Right ventricle myocardium superior (tissue), 1 donor: ENCODE data around the gene KAT5. TPM values are rescaled to one million over a fixed set of nuclear protein-coding genes. Genes with fewer than 3 reads are reported as not detected.
A peak's percentile ranks its signal among the peaks of the same experiment; 100 is the strongest.
"Not testable (repeated sequence)": the region's sequence is repeated elsewhere in the genome, so short reads cannot be mapped to it uniquely, and the experiment has no call there.

Source experiments
- ATAC-seq: fragments of 200-7000 bp; cut with Tn5 transposase; one replicate; pipeline ENCODE4 v1.9.1; 2020; ENCODE audit warnings: mild to moderate bottlenecking; ENCODE audit not compliant: poor library complexity
- DNase-seq: peaks from one replicate; pipeline ENCODE4 v3.0.0-alpha.2; 2020
- intact Hi-C: fragments of 100-400 bp; cut with DNase I; formaldehyde crosslinking; loops from one replicate; pipeline ENCODE4 v1.11.2; 2022
- long read RNA-seq: library from polyadenylated mRNA; unstranded; transcript quantifications from one replicate; pipeline ENCODE4 v2.0.0, GENCODE V29; 2021
- total RNA-seq: library from RNA; stranded (reverse); fragmentation: NEBNext Ultra II Directional; extraction: Animal tissue kit (Norgen Biotek cat#: 25700); gene quantifications from one replicate; pipeline ENCODE4 v1.2.1, GENCODE V29; 2021
- donor health status: DM: no; HTN: yes; CAD: no; lungs with severe emphysema.

The KAT5 gene
- total RNA-seq, result 40.8 TPM
- long read RNA-seq, transcript KAT5-201 (13 exons, 2,296 nt), result minor isoform, 6 of 83 reads
- long read RNA-seq, transcript KAT5-202 (13 exons, 2,059 nt), result major isoform, 31 of 83 reads
- long read RNA-seq, transcript KAT5-203 (14 exons, 2,237 nt), result minor isoform, 8 of 83 reads
- long read RNA-seq, transcript KAT5-208 (12 exons, 1,697 nt), result minor isoform, 13 of 83 reads
- long read RNA-seq, partial matches to known transcripts, result 8 of 83 reads
- long read RNA-seq, other reads (novel, unspliced or antisense), result 16 of 83 reads

DNA sequence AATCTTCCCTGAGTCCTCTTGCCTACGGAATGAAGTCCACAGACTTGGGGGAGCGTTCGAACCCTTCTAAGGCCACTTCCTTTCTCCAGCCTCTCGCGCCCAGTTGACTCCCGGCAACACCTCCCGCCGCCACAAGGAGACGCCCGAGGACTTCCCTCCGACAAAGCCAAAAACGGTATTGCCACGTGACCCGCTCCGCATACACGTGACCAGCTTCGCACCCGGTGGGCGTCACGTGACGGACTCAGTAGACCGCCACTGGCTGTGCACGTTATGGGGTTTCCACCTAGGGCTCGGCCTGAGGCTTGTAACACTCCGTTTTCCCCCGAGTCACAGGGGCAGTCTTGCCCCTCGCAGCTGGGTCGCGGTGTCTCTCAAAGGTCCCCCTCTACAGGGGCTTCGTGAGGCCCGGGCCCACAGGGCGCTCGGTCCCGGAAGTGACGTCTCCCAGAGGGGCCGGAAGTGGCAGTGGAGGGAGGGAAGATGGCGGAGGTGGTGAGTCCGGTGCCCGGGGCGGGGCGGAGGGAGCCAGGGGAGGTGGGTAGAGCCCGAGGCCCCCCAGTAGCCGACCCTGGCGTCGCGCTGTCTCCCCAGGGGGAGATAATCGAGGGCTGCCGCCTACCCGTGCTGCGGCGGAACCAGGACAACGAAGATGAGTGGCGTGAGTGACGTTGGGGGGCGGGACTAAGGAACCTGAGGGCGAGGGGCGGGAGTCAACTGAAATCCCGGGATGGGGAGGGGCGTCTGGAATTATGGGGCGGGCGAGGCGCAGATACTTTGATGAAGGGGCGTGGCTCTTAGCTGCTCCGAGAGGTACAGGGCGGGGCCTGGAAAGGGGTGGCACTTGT, at the start of gene KAT5:
Gene KAT5, plus strand, starts transcription at position 468 of the 848 bp plus-strand sequence. Its CDS starts 16 bp downstream, at position 484.
- DNase-seq, result peak; percentile 99
- intact Hi-C loops, result loop anchor here (5.0 kb wide), 1 partner anchor 105 kb away; no protein-coding TSS in a partner anchor
- peak; percentile 95 for ATAC-seq

GRCh38 chr11:65662799-65663638, 49.0 kb upstream of the KAT5 start, which contains the start of gene RELA:
RELA (minus strand) TSS chr11:65662916; CDS start chr11:65662832, 84 bp downstream.
- DNase-seq (peak; percentile 95), ATAC-seq (peak; percentile 92)
- intact Hi-C loops, result no loop called here

GRCh38 chr11:65663639-65664200, 48.3 kb upstream of the KAT5 start:
- ATAC-seq, result peak; percentile 64
- intact Hi-C loops, result no loop called here
- no peak for DNase-seq

GRCh38 chr11:65672180-65672860, 39.7 kb upstream of the KAT5 start:
- ATAC-seq (no peak), DNase-seq (no peak)
- intact Hi-C loops, result no loop called here

GRCh38 chr11:65672982-65673381, 39.1 kb upstream of the KAT5 start:
- ATAC-seq (no peak), DNase-seq (no peak)
- intact Hi-C loops, result no loop called here

DNA sequence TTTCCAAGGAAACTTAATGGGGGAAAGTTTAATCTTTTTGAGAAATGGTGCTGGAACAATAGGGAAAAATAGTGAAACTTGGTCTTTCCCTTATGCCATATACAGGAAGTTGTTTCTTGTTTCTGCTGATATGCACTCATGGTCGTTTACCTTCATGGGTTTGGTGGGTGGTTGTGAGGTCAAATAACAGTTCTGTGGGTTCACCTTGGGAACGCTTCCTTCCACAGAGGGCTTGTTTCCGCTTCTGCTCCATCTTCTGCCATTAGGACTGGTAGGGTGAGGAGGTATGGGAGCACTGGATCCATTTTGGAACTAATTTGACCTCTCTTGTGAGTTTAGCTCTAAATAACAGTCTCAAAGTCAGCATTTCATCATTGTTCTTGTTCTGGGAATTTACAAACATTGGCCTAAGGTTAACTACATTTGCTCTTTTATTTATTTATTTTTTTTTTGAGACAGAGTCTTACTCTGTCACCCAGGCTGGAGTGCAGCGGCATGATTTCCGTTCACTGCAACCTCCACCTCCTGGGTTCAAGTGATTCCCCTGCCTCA, 31.8 kb upstream of the KAT5 start:
- DNase-seq (no peak), ATAC-seq (no peak)
- intact Hi-C loops, result no loop called here

- DNase-seq, ATAC-seq, intact Hi-C loops: not testable (repeated sequence)
Measured at GRCh38 chr11:65683480-65683879, 28.6 kb upstream of the KAT5 start.

GRCh38 chr11:65685981-65686380, 26.1 kb upstream of the KAT5 start:
- DNase-seq, result no peak
- peak; percentile 63 for ATAC-seq
- intact Hi-C loops, result no loop called here

DNA sequence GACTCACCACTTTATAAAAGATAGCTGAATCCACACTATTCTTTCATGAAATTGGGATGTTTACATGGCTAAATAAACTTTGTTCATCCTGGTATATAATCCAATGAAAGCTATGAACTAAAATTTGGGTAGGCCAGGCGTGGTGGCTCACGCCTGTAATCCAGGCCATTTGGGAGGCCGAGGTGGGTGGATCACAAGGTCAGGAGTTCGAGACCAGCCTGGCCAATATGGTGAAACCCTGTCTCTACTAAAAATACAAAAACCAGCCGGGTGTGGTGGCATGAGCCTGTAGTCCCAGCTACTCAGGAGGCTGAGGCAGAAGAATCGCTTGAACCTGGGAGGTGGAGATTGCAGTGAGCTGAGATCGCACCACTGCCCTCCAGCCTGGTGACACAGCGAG, 20.2 kb upstream of the KAT5 start:
- intact Hi-C loops, result not testable (repeated sequence)

GRCh38 chr11:65692367-65692766, 19.7 kb upstream of the KAT5 start:
- no peak for ATAC-seq
- intact Hi-C loops, result no loop called here
- DNase-seq, result no peak

More for the DNA sequence above, 20.2 kb upstream of the KAT5 start:
- not testable (repeated sequence) for DNase-seq, ATAC-seq

- intact Hi-C loops, result no loop called here
Measured at GRCh38 chr11:65695459-65696241, 16.4 kb upstream of the KAT5 start.

DNA sequence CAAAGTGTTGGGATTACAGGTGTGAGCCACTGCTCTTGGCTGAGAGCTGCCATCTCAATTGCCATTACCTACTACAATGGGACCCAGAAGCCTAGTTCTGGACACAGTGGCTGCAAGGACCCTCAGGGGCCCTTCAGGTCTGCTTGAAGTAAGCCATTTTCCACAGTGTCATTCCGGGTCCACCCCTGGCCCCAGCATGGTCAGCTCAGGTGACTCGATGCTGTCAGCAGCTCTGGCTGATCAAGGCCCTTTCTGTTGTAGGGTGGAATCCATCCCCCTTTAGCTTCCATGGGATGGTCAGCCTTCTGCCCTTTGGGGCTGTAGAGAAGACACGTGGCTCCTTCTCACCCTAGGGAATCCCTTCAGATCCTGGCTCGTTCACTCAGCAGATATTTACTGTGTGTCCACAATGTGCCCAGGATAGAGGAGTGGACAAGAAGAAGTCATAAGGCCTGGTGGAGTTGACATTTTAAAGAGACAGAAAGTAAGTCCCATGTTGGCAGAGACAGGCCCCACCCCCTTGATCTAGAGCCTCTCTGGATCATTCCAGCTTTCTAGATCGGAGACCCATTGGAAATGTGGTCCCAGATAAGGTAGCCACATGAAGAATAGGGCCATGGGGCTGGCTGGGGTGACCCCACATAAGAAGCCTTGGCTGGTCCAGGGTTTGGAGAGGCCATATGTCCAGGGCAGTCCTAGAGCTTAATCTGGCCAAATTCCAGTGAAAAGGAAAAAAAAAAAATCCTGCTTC, 15.1 kb upstream of the KAT5 start:
- no peak for DNase-seq
- intact Hi-C loops, result no loop called here
- ATAC-seq, result no peak

More at GRCh38 chr11:65695459-65696241, 16.4 kb upstream of the KAT5 start:
- peak; percentile 58 for DNase-seq
- ATAC-seq, result peak; percentile 38

DNA sequence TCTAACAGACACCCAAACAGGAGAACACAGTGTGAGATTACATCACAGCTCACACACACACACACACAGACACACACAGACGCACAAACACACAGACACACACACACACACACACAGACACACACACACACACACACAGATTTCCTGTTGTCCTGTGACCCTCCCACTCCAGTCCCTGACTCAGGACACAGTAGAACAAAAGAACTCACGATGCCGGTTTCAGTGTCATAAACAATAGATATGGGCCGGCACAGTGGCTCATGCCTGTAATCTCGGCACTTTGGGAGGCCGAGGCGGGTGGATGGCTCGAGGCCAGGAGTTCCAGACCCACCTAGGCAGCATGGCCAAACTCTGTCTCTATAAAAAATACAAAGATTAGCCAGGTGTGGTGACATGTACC, 13.8 kb upstream of the KAT5 start:
- DNase-seq, result no peak
- intact Hi-C loops, result no loop called here
- ATAC-seq, result no peak

DNA sequence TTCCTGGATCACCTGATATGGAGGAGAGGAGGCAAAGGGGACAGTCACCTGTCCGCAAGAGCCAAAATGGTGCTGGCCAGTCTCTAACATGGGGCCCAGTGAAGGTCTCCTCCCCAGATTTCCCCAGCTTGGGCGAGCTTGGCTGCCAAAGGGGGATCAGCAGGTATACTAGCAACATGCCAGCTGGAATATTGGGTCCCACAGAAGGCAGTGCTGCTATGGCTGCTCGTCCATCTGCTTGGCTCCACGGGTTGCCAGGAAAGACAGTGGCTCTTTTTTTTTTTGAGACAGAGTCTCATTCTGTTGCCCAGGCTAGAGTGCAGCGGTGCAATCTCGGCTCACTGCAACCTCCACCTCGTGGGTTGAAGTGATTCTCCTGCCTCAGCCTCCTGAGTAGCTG, 12.7 kb upstream of the KAT5 start:
- ATAC-seq (no peak), DNase-seq (no peak)
- intact Hi-C loops, result no loop called here

DNA sequence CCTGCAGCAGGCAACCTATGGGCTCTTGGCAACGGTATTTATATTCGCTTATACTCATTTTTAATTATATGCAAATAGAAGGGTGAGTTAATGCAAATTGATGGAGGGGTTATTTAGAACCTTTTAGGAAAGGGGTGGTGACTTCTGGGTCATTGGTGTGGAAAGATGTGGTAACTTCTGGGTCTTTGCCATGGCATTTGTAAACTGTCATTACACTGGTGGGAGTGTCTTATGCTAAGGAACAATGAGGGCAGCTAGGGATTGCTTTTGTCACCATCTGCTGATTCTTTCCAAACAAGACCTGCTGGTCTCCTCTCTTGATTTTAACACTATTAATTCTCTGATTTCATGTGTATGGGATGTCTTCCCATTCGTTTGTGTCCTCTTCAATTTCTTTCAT, 11.7 kb upstream of the KAT5 start:
- intact Hi-C loops, result loop anchor here (10.0 kb wide), 1 partner anchor 66 kb away; the partner anchor contains the start of gene SIPA1
- DNase-seq (no peak), ATAC-seq (no peak)

- DNase-seq (no peak), ATAC-seq (no peak)
- intact Hi-C loops, result loop anchor here (10.0 kb wide), 1 partner anchor 67 kb away; the partner anchor contains the start of gene SIPA1
Measured at GRCh38 chr11:65701686-65702085, 10.4 kb upstream of the KAT5 start.
